ENCODE measurements around the gene KLF7. TPM values are rescaled to one million over a fixed set of nuclear protein-coding genes. Genes with fewer than 3 reads are reported as not detected.
A peak's percentile ranks its signal among the peaks of the same experiment; 100 is the strongest.

KLF7 gene
- total and polyA plus RNA-seq, 2 donors (not counting 3 experiments of a cell fraction or from before 2014, with no cell fraction given): 32.8 to 42.9 TPM

GRCh38 chr2:207160115-207160514, 5.6 kb downstream of the KLF7 start:
- FAIRE-seq (no peak), DNase-seq (ENCODE audit: low read depth, low spot score) (peak; percentile 50)
- Histone ChIP-seq H3K9me3 (replicated peaks; ENCODE audit: control insufficient read depth, insufficient read depth, low read length) (no peaks in the 10 kb centered on the region), H3K79me2 (ENCODE audit: control insufficient read depth, insufficient read depth, low read length) (peaks cover 96% of the 10 kb centered on the region), H3K36me3 (ENCODE audit: control insufficient read depth in 2 of 2, extremely low read depth in 1 of 2, insufficient read depth in 2 of 2, low read length in 2 of 2) (no peaks in the 10 kb centered on the region), H3K9ac (replicated peaks; ENCODE audit: extremely low read depth, insufficient read depth, low read length) (no peak overlapping the region), H3K27ac (ENCODE audit: insufficient read depth, low read depth, low read length) (no peak overlapping the region), H2AFZ (ENCODE audit: low read depth, low read length) (no peak overlapping the region), H3K27me3 (ENCODE audit: control insufficient read depth in 2 of 2, insufficient read depth in 2 of 2, low read length in 2 of 2) (no peaks in the 10 kb centered on the region), H3K4me1 (ENCODE audit: control insufficient read depth, extremely low read depth, insufficient read depth, low read length) (peaks cover 79% of the 10 kb centered on the region), H3K9me1 (replicated peaks; ENCODE audit: control insufficient read depth, extremely low read depth, insufficient read depth, low read length) (no peaks in the 10 kb centered on the region), H4K20me1 (replicated peaks; ENCODE audit: control insufficient read depth, extremely low read depth, insufficient read depth, low read length) (no peaks in the 10 kb centered on the region), H3K4me2 (ENCODE audit: insufficient read depth, low read length) (no peak overlapping the region), H3K4me3 (replicated peaks in 1 of 3; ENCODE audit: insufficient read depth in 1 of 3, low read depth in 1 of 3, low read length in 3 of 3) (no peak overlapping the region)
- dilution Hi-C loops (cut with MboI; ENCODE audit: extremely low pct_ligation_motif_present, low sequenced_read_pairs) (no loop called here), intact Hi-C loops (cut with micrococcal nuclease) (loop anchor here (5.0 kb wide), 1 partner anchor 467 kb away; the partner anchor contains the start of gene METTL21A)
- ChIA-PET POLR2A (no interaction called here), CTCF (interaction anchor here (1.2 kb wide), 1 partner anchor 18 kb away, joined by 5 read pairs; no protein-coding TSS in a partner anchor)
- no TSS peak for BruUV-seq (replicated peaks)
- TF ChIP-seq POLR2AphosphoS5 (IDR thresholded peaks at IDR 0.05; ENCODE audit: insufficient read depth, low read depth, low read length) (no peak), POLR2A (IDR thresholded peaks at IDR 0.05; ENCODE audit: low read depth, low read length) (no peak), GATA2 (IDR thresholded peaks at IDR 0.05; ENCODE audit: insufficient read depth, insufficient read length, low read depth, low read length) (no peak), FOS (IDR thresholded peaks at IDR 0.05; ENCODE audit: borderline replicate concordance, insufficient read depth, low read length) (no peak), CTCF (IDR thresholded peaks at IDR 0.05; ENCODE audit: extremely low read depth in 1 of 2, insufficient read depth in 1 of 2, low read depth in 1 of 2, low read length in 2 of 2) (no peak), EZH2 (IDR thresholded peaks at IDR 0.05; ENCODE audit: borderline replicate concordance, low read depth, low read length, severe bottlenecking) (no peak), MYC (IDR thresholded peaks at IDR 0.05; ENCODE audit: low read depth, low read length) (no peak), JUN (IDR thresholded peaks at IDR 0.05; ENCODE audit: borderline replicate concordance, insufficient read depth, insufficient read length, low read depth) (no peak)
- TF ChIP-seq, protein P1, sequence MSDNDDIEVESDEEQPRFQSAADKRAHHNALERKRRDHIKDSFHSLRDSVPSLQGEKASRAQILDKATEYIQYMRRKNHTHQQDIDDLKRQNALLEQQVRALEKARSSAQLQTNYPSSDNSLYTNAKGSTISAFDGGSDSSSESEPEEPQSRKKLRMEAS (IDR thresholded peaks at IDR 0.05; ENCODE audit: insufficient read depth, insufficient read length): no peak
